Measurements from ENCODE around the gene NAXD.

NAXD gene

GRCh38 chr13:110610955-110611595 is 4.3 kb upstream of the NAXD start:
- DNase-seq (ENCODE audit: low read depth), result no peak
- TF ChIP-seq CTCF (conservative IDR thresholded peaks at IDR 0.05; ENCODE audit: low read depth, low read length), result no peak
- no peak overlapping the region for H3K4me3 ChIP-seq (ENCODE audit: low read depth, low read length)

- TF ChIP-seq CTCF (conservative IDR thresholded peaks at IDR 0.05; ENCODE audit: low read depth, low read length), result no peak
- DNase-seq (ENCODE audit: low read depth), result no peak
- H3K4me3 ChIP-seq (ENCODE audit: low read depth, low read length), result peak overlapping the region; percentile 92
These were observed 382 bp upstream of the NAXD start for GRCh38 chr13:110615005-110615321.

- peak; percentile 54 for DNase-seq (ENCODE audit: low read depth)
- peak overlapping the region; percentile 92 for H3K4me3 ChIP-seq (ENCODE audit: low read depth, low read length)
- TF ChIP-seq CTCF (conservative IDR thresholded peaks at IDR 0.05; ENCODE audit: low read depth, low read length), result peak; percentile 31
These were observed 1.1 kb downstream of the NAXD start for GRCh38 chr13:110616103-110617101.

- peak overlapping the region; percentile 92 for H3K4me3 ChIP-seq (ENCODE audit: low read depth, low read length)
- DNase-seq (ENCODE audit: low read depth), result peak; percentile 96
- no peak for TF ChIP-seq CTCF (conservative IDR thresholded peaks at IDR 0.05; ENCODE audit: low read depth, low read length)
These were observed 2.2 kb downstream of the NAXD start for GRCh38 chr13:110617321-110618072.

GRCh38 chr13:110618167-110618566 is 2.8 kb downstream of the NAXD start:
- peak; percentile 73 for TF ChIP-seq CTCF (conservative IDR thresholded peaks at IDR 0.05; ENCODE audit: low read depth, low read length)
- peak; percentile 79 for DNase-seq (ENCODE audit: low read depth)
- no peak overlapping the region for H3K4me3 ChIP-seq (ENCODE audit: low read depth, low read length)

GRCh38 chr13:110618780-110619179 is 3.4 kb downstream of the NAXD start:
- H3K4me3 ChIP-seq (ENCODE audit: low read depth, low read length), result no peak overlapping the region
- no peak for TF ChIP-seq CTCF (conservative IDR thresholded peaks at IDR 0.05; ENCODE audit: low read depth, low read length)
- no peak for DNase-seq (ENCODE audit: low read depth)

All from choroid plexus epithelial cell (primary cell).